ENCODE measurements around the gene SPHK2.

Gene SPHK2

GRCh38 chr19:48661711-48662090, 42.4 kb downstream of the SPHK2 start:
- Histone ChIP-seq H3K4me3 (ENCODE audit: low read depth, low read length) (no peak overlapping the region), H3K4me1 (ENCODE audit: control insufficient read depth, insufficient read depth, low read length, unreplicated experiment) (no peaks in the 10 kb centered on the region), H3K27ac (ENCODE audit: low read depth, low read length) (no peak overlapping the region), H3K79me2 (ENCODE audit: control insufficient read depth, insufficient read depth, low read length, unreplicated experiment) (no peaks in the 10 kb centered on the region), H3K36me3 (ENCODE audit: insufficient read depth, low read length) (no peaks in the 10 kb centered on the region), H3K27me3 (ENCODE audit: insufficient read depth, low read length) (no peaks in the 10 kb centered on the region), H2AFZ (ENCODE audit: low read length, unreplicated experiment) (no peak overlapping the region)

- no peaks in the 10 kb centered on the region for H3K36me3 ChIP-seq (ENCODE audit: insufficient read depth, low read length)
- H3K27ac ChIP-seq (ENCODE audit: low read depth, low read length) = no peak overlapping the region
- no peak overlapping the region for H3K4me3 ChIP-seq (ENCODE audit: low read depth, low read length)
- no peaks in the 10 kb centered on the region for H3K79me2 ChIP-seq (ENCODE audit: control insufficient read depth, insufficient read depth, low read length, unreplicated experiment)
- no peaks in the 10 kb centered on the region for H3K27me3 ChIP-seq (ENCODE audit: insufficient read depth, low read length)
- no peaks in the 10 kb centered on the region for H3K4me1 ChIP-seq (ENCODE audit: control insufficient read depth, insufficient read depth, low read length, unreplicated experiment)
- H2AFZ ChIP-seq (ENCODE audit: low read length, unreplicated experiment) = no peak overlapping the region
Measured at GRCh38 chr19:48663667-48664066, 44.4 kb downstream of the SPHK2 start.

- H3K36me3 ChIP-seq (ENCODE audit: insufficient read depth, low read length) = no peaks in the 10 kb centered on the region
- no peak overlapping the region for H2AFZ ChIP-seq (ENCODE audit: low read length, unreplicated experiment)
- H3K4me1 ChIP-seq (ENCODE audit: control insufficient read depth, insufficient read depth, low read length, unreplicated experiment) = no peaks in the 10 kb centered on the region
- H3K27me3 ChIP-seq (ENCODE audit: insufficient read depth, low read length) = no peaks in the 10 kb centered on the region
- H3K27ac ChIP-seq (ENCODE audit: low read depth, low read length) = no peak overlapping the region
- H3K79me2 ChIP-seq (ENCODE audit: control insufficient read depth, insufficient read depth, low read length, unreplicated experiment) = no peaks in the 10 kb centered on the region
- no peak overlapping the region for H3K4me3 ChIP-seq (ENCODE audit: low read depth, low read length)
Measured at GRCh38 chr19:48664476-48664875, 45.2 kb downstream of the SPHK2 start.

- H2AFZ ChIP-seq (ENCODE audit: low read length, unreplicated experiment) = no peak overlapping the region
Measured at GRCh38 chr19:48665786-48666185, 46.5 kb downstream of the SPHK2 start.

GRCh38 chr19:48668332-48668731, 49.0 kb downstream of the SPHK2 start:
- Histone ChIP-seq H3K27ac (ENCODE audit: low read depth, low read length) (no peak overlapping the region), H3K27me3 (ENCODE audit: insufficient read depth, low read length) (no peaks in the 10 kb centered on the region), H3K79me2 (ENCODE audit: control insufficient read depth, insufficient read depth, low read length, unreplicated experiment) (no peaks in the 10 kb centered on the region), H2AFZ (ENCODE audit: low read length, unreplicated experiment) (no peak overlapping the region), H3K36me3 (ENCODE audit: insufficient read depth, low read length) (no peaks in the 10 kb centered on the region), H3K4me3 (ENCODE audit: low read depth, low read length) (no peak overlapping the region), H3K4me1 (ENCODE audit: control insufficient read depth, insufficient read depth, low read length, unreplicated experiment) (no peaks in the 10 kb centered on the region)

More at GRCh38 chr19:48665786-48666185, 46.5 kb downstream of the SPHK2 start:
- Histone ChIP-seq H3K27ac (ENCODE audit: low read depth, low read length) (no peak overlapping the region), H3K36me3 (ENCODE audit: insufficient read depth, low read length) (no peaks in the 10 kb centered on the region), H3K79me2 (ENCODE audit: control insufficient read depth, insufficient read depth, low read length, unreplicated experiment) (no peaks in the 10 kb centered on the region), H3K4me1 (ENCODE audit: control insufficient read depth, insufficient read depth, low read length, unreplicated experiment) (no peaks in the 10 kb centered on the region), H3K27me3 (ENCODE audit: insufficient read depth, low read length) (no peaks in the 10 kb centered on the region), H3K4me3 (ENCODE audit: low read depth, low read length) (no peak overlapping the region)

- no peaks in the 10 kb centered on the region for H3K4me1 ChIP-seq (ENCODE audit: control insufficient read depth, insufficient read depth, low read length, unreplicated experiment)
- H3K4me3 ChIP-seq (ENCODE audit: low read depth, low read length) = no peak overlapping the region
- H3K36me3 ChIP-seq (ENCODE audit: insufficient read depth, low read length) = no peaks in the 10 kb centered on the region
- H3K27ac ChIP-seq (ENCODE audit: low read depth, low read length) = no peak overlapping the region
- H2AFZ ChIP-seq (ENCODE audit: low read length, unreplicated experiment) = no peak overlapping the region
- H3K27me3 ChIP-seq (ENCODE audit: insufficient read depth, low read length) = no peaks in the 10 kb centered on the region
- H3K79me2 ChIP-seq (ENCODE audit: control insufficient read depth, insufficient read depth, low read length, unreplicated experiment) = no peaks in the 10 kb centered on the region
Measured at GRCh38 chr19:48668761-48669160, 49.5 kb downstream of the SPHK2 start.

GRCh38 chr19:48669903-48670668, 50.8 kb downstream of the SPHK2 start:
- no peak overlapping the region for H3K27ac ChIP-seq (ENCODE audit: low read depth, low read length)

GRCh38 chr19:48670699-48671445, 51.6 kb downstream of the SPHK2 start:
- Histone ChIP-seq H3K79me2 (ENCODE audit: control insufficient read depth, insufficient read depth, low read length, unreplicated experiment) (no peaks in the 10 kb centered on the region), H3K4me1 (ENCODE audit: control insufficient read depth, insufficient read depth, low read length, unreplicated experiment) (peaks cover 4% of the 10 kb centered on the region), H2AFZ (ENCODE audit: low read length, unreplicated experiment) (no peak overlapping the region), H3K36me3 (ENCODE audit: insufficient read depth, low read length) (no peaks in the 10 kb centered on the region), H3K27me3 (ENCODE audit: insufficient read depth, low read length) (no peaks in the 10 kb centered on the region), H3K27ac (ENCODE audit: low read depth, low read length) (no peak overlapping the region), H3K4me3 (ENCODE audit: low read depth, low read length) (no peak overlapping the region)

More at GRCh38 chr19:48669903-48670668, 50.8 kb downstream of the SPHK2 start:
- Histone ChIP-seq H3K79me2 (ENCODE audit: control insufficient read depth, insufficient read depth, low read length, unreplicated experiment) (no peaks in the 10 kb centered on the region), H3K4me1 (ENCODE audit: control insufficient read depth, insufficient read depth, low read length, unreplicated experiment) (peaks cover 2% of the 10 kb centered on the region), H3K36me3 (ENCODE audit: insufficient read depth, low read length) (no peaks in the 10 kb centered on the region), H2AFZ (ENCODE audit: low read length, unreplicated experiment) (no peak overlapping the region), H3K27me3 (ENCODE audit: insufficient read depth, low read length) (no peaks in the 10 kb centered on the region), H3K4me3 (ENCODE audit: low read depth, low read length) (no peak overlapping the region)

GRCh38 chr19:48671446-48671995, 52.2 kb downstream of the SPHK2 start:
- H3K79me2 ChIP-seq (ENCODE audit: control insufficient read depth, insufficient read depth, low read length, unreplicated experiment) = no peaks in the 10 kb centered on the region
- no peaks in the 10 kb centered on the region for H3K27me3 ChIP-seq (ENCODE audit: insufficient read depth, low read length)
- H2AFZ ChIP-seq (ENCODE audit: low read length, unreplicated experiment) = no peak overlapping the region
- no peak overlapping the region for H3K4me3 ChIP-seq (ENCODE audit: low read depth, low read length)
- H3K36me3 ChIP-seq (ENCODE audit: insufficient read depth, low read length) = no peaks in the 10 kb centered on the region
- H3K27ac ChIP-seq (ENCODE audit: low read depth, low read length) = no peak overlapping the region
- peaks cover 4% of the 10 kb centered on the region for H3K4me1 ChIP-seq (ENCODE audit: control insufficient read depth, insufficient read depth, low read length, unreplicated experiment)

- Histone ChIP-seq H3K4me3 (ENCODE audit: low read depth, low read length) (no peak within 1 kb of the TSS), H3K4me1 (ENCODE audit: control insufficient read depth, insufficient read depth, low read length, unreplicated experiment) (peaks cover 4% of the 10 kb centered on the region), H3K27me3 (ENCODE audit: insufficient read depth, low read length) (no peaks in the 10 kb centered on the region), H3K79me2 (ENCODE audit: control insufficient read depth, insufficient read depth, low read length, unreplicated experiment) (no peaks in the 10 kb centered on the region), H3K27ac (ENCODE audit: low read depth, low read length) (no peak within 1 kb of the TSS), H3K36me3 (ENCODE audit: insufficient read depth, low read length) (no peaks in the 10 kb centered on the region), H2AFZ (ENCODE audit: low read length, unreplicated experiment) (no peak within 1 kb of the TSS)
Measured at GRCh38 chr19:48672994-48673393, 53.7 kb downstream of the SPHK2 start, which contains the start of gene NTN5. TSS of gene NTN5 (minus strand) at chr19:48673017. CDS start at chr19:48670986, 2,031 bp downstream.

Data from ACC112 (cell line).